Mucosa of stomach (tissue), 1 donor: ENCODE results near the gene CDK15.
"Not testable (repeated sequence)": the region's sequence is repeated elsewhere in the genome, so short reads cannot be mapped to it uniquely, and the experiment has no call there.

Source experiments
- H3K27me3 ChIP-seq: one replicate; pipeline ENCODE4 v1.7.0; 2013; ENCODE audit warnings: mild to moderate bottlenecking, low read length; ENCODE audit not compliant: control insufficient read depth, insufficient read depth
- H3K36me3 ChIP-seq: one replicate; pipeline ENCODE4 v1.7.0; 2013; ENCODE audit warnings: low read length; ENCODE audit not compliant: control insufficient read depth, insufficient read depth
- H3K4me1 ChIP-seq: one replicate; pipeline ENCODE4 v1.7.0; 2013; ENCODE audit warnings: mild to moderate bottlenecking, low read length; ENCODE audit not compliant: control insufficient read depth, insufficient read depth
- H3K4me3 ChIP-seq: one replicate; pipeline ENCODE4 v1.7.0; 2013; ENCODE audit warnings: low read length
- H3K9ac ChIP-seq: one replicate; pipeline ENCODE4 v1.7.0; 2013; ENCODE audit warnings: mild to moderate bottlenecking, low read length, moderate library complexity
- H3K9me3 ChIP-seq: one replicate; pipeline ENCODE4 v1.7.0; 2013; ENCODE audit warnings: mild to moderate bottlenecking, low read length, moderate library complexity; ENCODE audit not compliant: control insufficient read depth
- donor health status: Pancreatic carcinoma.

Gene CDK15

GRCh38 chr2:201793631-201794030 is 12.7 kb upstream of the CDK15 start:
- no peaks in the 10 kb centered on the region for H3K4me1 ChIP-seq
- H3K9me3 ChIP-seq = no peaks in the 10 kb centered on the region
- H3K27me3 ChIP-seq = no peaks in the 10 kb centered on the region
- no peak overlapping the region for H3K4me3 ChIP-seq
- no peaks in the 10 kb centered on the region for H3K36me3 ChIP-seq
- H3K9ac ChIP-seq = no peak overlapping the region

DNA sequence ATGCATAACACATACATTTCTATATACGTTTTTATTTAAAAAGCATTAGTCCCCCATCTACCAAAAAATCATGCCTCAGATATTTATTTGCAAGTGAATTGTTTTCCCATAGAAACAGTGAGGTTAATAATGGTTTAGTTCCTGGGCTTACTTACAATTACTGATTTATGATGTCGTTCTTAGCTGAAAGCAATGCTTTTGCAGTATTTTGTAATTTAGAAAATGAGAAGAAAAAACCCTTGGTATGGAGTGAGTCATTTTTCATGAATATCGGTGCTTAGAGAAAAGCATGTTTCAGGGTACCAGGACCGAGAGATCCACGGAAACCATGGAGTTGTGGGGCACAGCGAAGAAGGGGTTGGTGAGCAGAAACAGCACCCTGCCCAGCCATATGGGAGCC is 12.0 kb upstream of the CDK15 start:
- no peaks in the 10 kb centered on the region for H3K36me3 ChIP-seq
- H3K9me3 ChIP-seq = no peaks in the 10 kb centered on the region
- H3K4me1 ChIP-seq = no peaks in the 10 kb centered on the region
- no peak overlapping the region for H3K4me3 ChIP-seq
- no peak overlapping the region for H3K9ac ChIP-seq
- no peaks in the 10 kb centered on the region for H3K27me3 ChIP-seq

DNA sequence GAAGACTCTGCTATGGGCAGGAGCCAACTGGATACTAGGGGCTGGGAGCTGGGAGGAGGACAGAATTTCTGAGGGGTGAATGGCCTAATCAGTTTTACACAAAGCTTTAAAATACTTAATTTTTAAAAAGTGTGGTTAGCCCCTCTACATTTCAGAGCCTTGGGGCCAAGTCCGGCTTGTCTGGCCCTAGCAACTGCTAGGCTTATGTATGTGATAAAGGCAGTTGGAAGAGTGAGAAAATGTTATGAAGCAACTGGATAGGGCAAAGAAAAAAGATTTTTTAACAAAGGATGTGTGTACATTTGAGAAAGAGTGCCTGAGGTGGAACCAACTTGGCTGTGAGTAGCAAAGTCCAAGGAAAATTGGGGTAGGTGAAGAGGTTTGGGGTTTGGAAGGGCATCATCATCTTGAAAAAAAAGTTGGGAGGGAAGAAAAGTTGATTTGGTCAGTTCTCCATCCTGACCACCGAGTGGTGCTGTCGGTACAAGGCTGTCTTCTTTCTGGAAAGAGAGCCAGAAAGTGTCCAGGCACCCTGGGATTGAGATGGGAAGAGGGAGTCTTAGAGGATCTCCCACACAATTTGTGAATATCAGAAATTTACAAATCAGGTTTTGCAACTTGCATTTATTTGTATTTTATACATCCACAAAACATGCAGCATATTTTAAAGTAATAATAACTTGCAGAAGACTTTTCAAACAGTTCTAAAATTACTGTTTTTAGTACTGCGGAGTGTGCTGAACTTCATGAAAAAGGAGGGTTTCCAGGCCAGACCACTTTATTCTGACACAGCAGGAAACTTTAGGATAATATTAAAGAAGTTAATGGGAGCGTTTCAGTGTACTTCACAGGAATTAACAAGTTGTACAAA is 10.5 kb upstream of the CDK15 start:
- Histone ChIP-seq H3K9me3 (no peaks in the 10 kb centered on the region), H3K4me3 (no peak overlapping the region), H3K4me1 (no peaks in the 10 kb centered on the region), H3K27me3 (no peaks in the 10 kb centered on the region), H3K36me3 (no peaks in the 10 kb centered on the region), H3K9ac (no peak overlapping the region)

- Histone ChIP-seq H3K36me3 (no peaks in the 10 kb centered on the region), H3K9ac (no peak overlapping the region), H3K9me3 (no peaks in the 10 kb centered on the region), H3K4me1 (no peaks in the 10 kb centered on the region), H3K4me3 (no peak overlapping the region), H3K27me3 (no peaks in the 10 kb centered on the region)
Measured at GRCh38 chr2:201796478-201796865, 9.9 kb upstream of the CDK15 start.

DNA sequence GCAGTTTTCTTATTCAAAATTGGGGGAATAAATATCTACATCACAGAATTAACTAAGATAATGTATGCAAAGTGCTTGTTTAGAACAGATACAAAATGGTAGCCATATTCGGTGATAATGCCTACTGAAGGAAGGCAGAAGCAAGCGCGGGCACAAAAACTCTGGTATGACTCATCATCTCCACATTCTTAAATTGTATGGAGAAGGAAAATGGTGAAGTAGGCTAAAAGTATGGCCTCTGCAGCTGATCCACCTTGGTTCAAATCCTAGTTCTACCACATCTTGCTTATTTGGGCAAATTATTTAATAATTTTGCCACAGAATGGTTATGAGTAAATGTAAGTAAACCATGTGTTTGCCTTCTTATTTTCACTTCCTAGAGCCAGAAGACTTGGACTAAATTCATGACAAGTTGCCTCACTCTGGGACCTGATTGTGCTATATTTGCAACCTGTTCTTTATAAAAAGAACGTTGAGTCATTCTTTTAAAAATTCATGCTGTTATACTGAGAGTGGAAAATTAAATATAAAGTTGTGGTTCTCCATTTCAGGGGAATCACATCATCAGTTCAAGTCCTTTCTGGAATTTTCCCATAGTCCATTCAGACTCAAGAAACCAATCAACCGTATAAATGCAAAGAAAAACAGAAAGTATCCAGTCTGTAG is 9.0 kb upstream of the CDK15 start:
- no peaks in the 10 kb centered on the region for H3K4me1 ChIP-seq
- no peaks in the 10 kb centered on the region for H3K9me3 ChIP-seq
- no peak overlapping the region for H3K4me3 ChIP-seq
- no peaks in the 10 kb centered on the region for H3K36me3 ChIP-seq
- no peak overlapping the region for H3K9ac ChIP-seq
- H3K27me3 ChIP-seq = no peaks in the 10 kb centered on the region

DNA sequence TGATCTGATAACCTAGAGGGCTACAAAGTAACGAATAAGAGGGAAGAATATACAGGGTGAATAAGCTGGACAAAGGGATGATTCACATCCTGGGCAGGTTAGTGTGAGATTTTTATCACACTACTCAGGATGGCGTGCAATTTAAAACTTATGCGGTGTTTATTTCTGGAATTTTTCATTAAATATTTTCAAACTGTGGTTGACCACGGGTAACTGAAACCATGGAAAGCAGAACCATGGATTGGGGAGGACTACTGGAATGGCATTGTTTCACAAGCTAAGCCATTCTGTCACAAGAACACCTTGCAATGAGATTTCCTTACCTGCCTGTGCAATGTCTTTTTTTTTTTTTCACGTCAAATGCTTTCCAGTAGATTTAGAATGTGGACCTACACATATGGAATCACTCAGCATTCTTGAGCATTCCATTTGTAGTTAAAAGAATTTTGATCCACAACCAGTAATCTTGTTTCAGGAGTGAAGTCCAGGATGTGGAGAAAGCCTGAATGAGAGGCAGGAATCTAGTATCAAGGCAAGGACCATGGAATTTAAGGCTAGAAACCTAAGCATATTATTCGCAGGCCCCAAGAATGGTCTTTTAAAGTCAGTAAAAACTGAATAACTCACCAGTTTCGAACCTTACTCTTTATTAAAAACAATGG is 8.0 kb upstream of the CDK15 start:
- no peak overlapping the region for H3K9ac ChIP-seq
- H3K4me3 ChIP-seq = no peak overlapping the region
- no peaks in the 10 kb centered on the region for H3K36me3 ChIP-seq
- H3K27me3 ChIP-seq = no peaks in the 10 kb centered on the region
- H3K4me1 ChIP-seq = no peaks in the 10 kb centered on the region
- H3K9me3 ChIP-seq = no peaks in the 10 kb centered on the region

DNA sequence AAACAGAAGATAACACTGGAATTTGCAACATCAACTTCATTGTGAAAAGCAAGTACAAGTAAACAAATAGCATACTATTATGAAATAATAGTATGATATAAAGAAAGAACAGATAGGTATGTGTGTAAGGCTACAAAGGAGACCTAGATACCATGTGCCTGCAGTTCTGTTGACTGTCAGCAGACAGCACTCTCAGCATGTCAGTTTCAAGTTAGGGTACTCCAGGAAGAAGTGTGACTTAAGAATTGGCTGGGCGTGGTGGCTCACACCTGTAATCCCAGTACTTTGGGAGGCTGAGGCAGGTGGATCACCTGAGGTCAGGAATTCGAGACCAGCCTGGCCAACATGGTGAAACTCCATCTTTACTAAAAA is 7.4 kb upstream of the CDK15 start:
- H3K9me3 ChIP-seq, H3K36me3 ChIP-seq, H3K4me1 ChIP-seq, H3K4me3 ChIP-seq, H3K27me3 ChIP-seq, H3K9ac ChIP-seq: not testable (repeated sequence)

DNA sequence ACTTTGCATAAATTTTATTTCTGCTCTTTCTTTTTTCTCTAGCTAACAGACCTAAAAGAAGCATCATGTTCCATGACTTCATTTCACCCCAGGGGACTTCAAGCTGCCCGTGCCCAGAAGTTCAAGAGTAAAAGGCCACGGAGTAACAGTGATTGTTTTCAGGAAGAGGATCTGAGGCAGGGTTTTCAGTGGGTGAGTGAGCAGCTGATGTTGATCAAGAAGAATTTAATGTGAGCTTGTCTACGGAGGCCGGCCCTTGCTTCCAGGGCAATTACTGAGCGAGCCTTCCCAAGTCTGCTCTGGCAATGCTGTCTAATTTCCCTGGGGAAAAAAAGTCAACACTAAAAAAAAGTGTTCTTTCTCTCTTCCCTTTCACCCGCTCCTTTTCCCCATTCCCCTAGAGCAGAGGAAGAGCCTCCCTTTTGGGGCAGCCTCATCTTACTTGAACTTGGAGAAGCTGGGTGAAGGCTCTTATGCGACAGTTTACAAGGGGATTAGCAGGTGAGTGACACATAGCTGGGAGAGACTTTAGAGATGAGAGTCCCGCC is 1.2 kb downstream of the CDK15 start:
- Histone ChIP-seq H3K9ac (no peak overlapping the region), H3K9me3 (no peaks in the 10 kb centered on the region), H3K4me3 (no peak overlapping the region), H3K4me1 (no peaks in the 10 kb centered on the region), H3K27me3 (no peaks in the 10 kb centered on the region), H3K36me3 (no peaks in the 10 kb centered on the region)

- H3K4me1 ChIP-seq = no peaks in the 10 kb centered on the region
- H3K36me3 ChIP-seq = no peaks in the 10 kb centered on the region
Measured at GRCh38 chr2:201808027-201808426, 1.7 kb downstream of the CDK15 start.

DNA sequence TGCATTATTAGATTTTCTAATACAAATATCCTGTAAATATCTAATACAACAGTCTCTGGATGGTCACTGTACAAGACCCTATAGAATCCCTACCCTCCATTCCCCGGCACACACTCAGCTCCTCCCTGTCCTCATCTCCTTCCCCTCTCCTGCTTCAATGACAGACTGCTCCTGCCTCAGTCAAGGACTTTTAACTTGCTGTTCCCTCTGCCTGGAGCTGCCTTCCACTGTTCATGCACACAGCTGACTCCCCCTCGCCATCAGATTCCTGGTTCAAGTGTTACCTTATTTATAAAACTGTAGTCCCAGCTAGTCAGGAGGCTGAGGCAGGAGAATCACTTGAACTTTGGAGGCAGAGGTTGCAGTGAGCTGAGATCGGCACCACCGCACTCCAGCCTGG is 3.3 kb downstream of the CDK15 start:
- no peak overlapping the region for H3K9ac ChIP-seq
- no peaks in the 10 kb centered on the region for H3K9me3 ChIP-seq
- no peaks in the 10 kb centered on the region for H3K4me1 ChIP-seq
- H3K27me3 ChIP-seq = no peaks in the 10 kb centered on the region
- no peaks in the 10 kb centered on the region for H3K36me3 ChIP-seq
- H3K4me3 ChIP-seq = no peak overlapping the region

More at GRCh38 chr2:201808027-201808426, 1.7 kb downstream of the CDK15 start:
- no peaks in the 10 kb centered on the region for H3K9me3 ChIP-seq
- no peak overlapping the region for H3K9ac ChIP-seq
- H3K27me3 ChIP-seq = no peaks in the 10 kb centered on the region
- H3K4me3 ChIP-seq = no peak overlapping the region

DNA sequence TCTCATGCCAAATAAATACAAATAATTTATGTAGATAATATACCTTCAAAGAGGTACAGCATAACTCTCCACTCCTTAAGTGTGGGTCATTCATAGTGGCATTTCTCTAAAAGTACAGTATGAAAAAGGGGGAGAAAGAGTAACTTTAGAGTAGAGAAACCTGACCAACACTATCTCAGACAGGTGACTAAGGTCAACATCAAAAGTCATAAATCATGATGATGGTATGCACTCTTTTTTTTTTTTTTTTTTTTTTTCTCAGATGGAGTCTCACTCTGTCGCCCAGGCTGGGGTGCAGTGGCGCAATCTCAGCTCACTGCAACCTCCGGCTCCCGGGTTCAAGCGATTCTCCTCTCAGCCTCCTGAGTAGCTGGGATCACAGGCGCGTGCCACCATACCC is 4.3 kb downstream of the CDK15 start:
- not testable (repeated sequence) for H3K27me3 ChIP-seq, H3K4me1 ChIP-seq, H3K9ac ChIP-seq, H3K9me3 ChIP-seq, H3K4me3 ChIP-seq, H3K36me3 ChIP-seq
